Right lobe of liver (tissue), 4 donors: ENCODE data around the gene ZIC4.

Experiments used
- CTCF ChIP-seq, 4 donors: fragments of 200-600 bp in 3 of 4; fragments of 450-650 bp in 1 of 4; IDR thresholded peaks; one replicate each; pipeline versions ENCODE4 v1.5.1 to v1.8.0; 2016 to 2022; ENCODE audit warnings: antibody characterized with exemption in 4 of 4, mild to moderate bottlenecking in 2 of 4
- POLR2A ChIP-seq: fragments of 450-650 bp; IDR thresholded peaks from one replicate; pipeline ENCODE4 v1.6.1; 2017; ENCODE audit warnings: antibody characterized with exemption, mild to moderate bottlenecking
- donor health status: DM: no; HTN: no; CAD: no.
- donor health status: DM: no; HTN: no; CAD: no.
- donor health status: DM: no; HTN: yes; CAD: no.

GRCh38 chr3:147418371-147418781 lies 12.0 kb upstream of the ZIC4 start:
- TF ChIP-seq CTCF (IDR thresholded peaks at IDR 0.05) = no peak
- no peak for TF ChIP-seq POLR2A
